ENCODE data around the gene XRCC2.
"Not testable (repeated sequence)": the region's sequence is repeated elsewhere in the genome, so short reads cannot be mapped to it uniquely, and the experiment has no call there.

Gene XRCC2

GRCh38 chr7:152675759-152676636, at the start of gene XRCC2:
TSS of gene XRCC2 (minus strand) at chr7:152676141. CDS start at chr7:152676079, 62 bp downstream.
- peak within 1 kb of the TSS; percentile 74 to 91 for H3K4me3 ChIP-seq (replicated peaks in 1 of 2; ENCODE audit: low read depth in 2 of 2, low read length in 2 of 2)
- peak; percentile 91 to 94 for DNase-seq (ENCODE audit: low read depth in 2 of 2)
- TF ChIP-seq CTCF (IDR thresholded peaks at IDR 0.05; ENCODE audit: low read depth, low read length), result no peak

GRCh38 chr7:152723364-152723763, 47.4 kb upstream of the XRCC2 start:
- no peak for DNase-seq (ENCODE audit: low read depth in 2 of 2)
- TF ChIP-seq CTCF (IDR thresholded peaks at IDR 0.05; ENCODE audit: low read depth, low read length), result no peak
- no peak overlapping the region for H3K4me3 ChIP-seq (replicated peaks in 1 of 2; ENCODE audit: low read depth in 2 of 2, low read length in 2 of 2)

GRCh38 chr7:152712412-152713042, 36.6 kb upstream of the XRCC2 start:
- DNase-seq (ENCODE audit: low read depth in 2 of 2); H3K4me3 ChIP-seq (replicated peaks in 1 of 2; ENCODE audit: low read depth in 2 of 2, low read length in 2 of 2): not testable (repeated sequence)

GRCh38 chr7:152711444-152711944, 35.6 kb upstream of the XRCC2 start:
- no peak overlapping the region for H3K4me3 ChIP-seq (replicated peaks in 1 of 2; ENCODE audit: low read depth in 2 of 2, low read length in 2 of 2)
- DNase-seq (ENCODE audit: low read depth in 2 of 2), result no peak

GRCh38 chr7:152710153-152710442, 34.2 kb upstream of the XRCC2 start:
- DNase-seq (ENCODE audit: low read depth in 2 of 2), result no peak
- no peak overlapping the region for H3K4me3 ChIP-seq (replicated peaks in 1 of 2; ENCODE audit: low read depth in 2 of 2, low read length in 2 of 2)
- TF ChIP-seq CTCF (IDR thresholded peaks at IDR 0.05; ENCODE audit: low read depth, low read length), result no peak

More at GRCh38 chr7:152711444-152711944, 35.6 kb upstream of the XRCC2 start:
- TF ChIP-seq CTCF (IDR thresholded peaks at IDR 0.05; ENCODE audit: low read depth, low read length), result no peak

GRCh38 chr7:152709287-152710152, 33.6 kb upstream of the XRCC2 start:
- TF ChIP-seq CTCF (IDR thresholded peaks at IDR 0.05; ENCODE audit: low read depth, low read length), result no peak
- peak in 1 of 2 donors; percentile 32 for DNase-seq (ENCODE audit: low read depth in 2 of 2)
- H3K4me3 ChIP-seq (replicated peaks in 1 of 2; ENCODE audit: low read depth in 2 of 2, low read length in 2 of 2), result no peak overlapping the region
